Femur (tissue), 1 donor: ENCODE data around the gene MRPL20.
A peak's percentile ranks its signal among the peaks of the same experiment; 100 is the strongest.
"Not testable (repeated sequence)": the region's sequence is repeated elsewhere in the genome, so short reads cannot be mapped to it uniquely, and the experiment has no call there.

Experiments used
- DNase-seq: peaks from one replicate; pipeline ENCODE4 v3.0.0-alpha.2; 2017

The MRPL20 gene

GRCh38 chr1:1406821-1407635 is at the start of gene MRPL20:
Gene MRPL20 (minus strand): TSS chr1:1407293. CDS start chr1:1407217, 76 bp downstream.
- peak; percentile 97 for DNase-seq

- not testable (repeated sequence) for DNase-seq
These were observed 49.7 kb upstream of the MRPL20 start for GRCh38 chr1:1456683-1457255.

- not testable (repeated sequence) for DNase-seq
These were observed 48.8 kb upstream of the MRPL20 start for GRCh38 chr1:1455934-1456333.

GRCh38 chr1:1455366-1455884 is 48.3 kb upstream of the MRPL20 start:
- no peak for DNase-seq

GRCh38 chr1:1454286-1455056 is 47.4 kb upstream of the MRPL20 start:
- DNase-seq = not testable (repeated sequence)

GRCh38 chr1:1452882-1453281 is 45.8 kb upstream of the MRPL20 start:
- DNase-seq = no peak

- not testable (repeated sequence) for DNase-seq
These were observed 45.3 kb upstream of the MRPL20 start for GRCh38 chr1:1452365-1452739.

GRCh38 chr1:1451696-1452364 is 44.7 kb upstream of the MRPL20 start:
- DNase-seq = no peak

GRCh38 chr1:1450616-1451015 is 43.5 kb upstream of the MRPL20 start:
- DNase-seq = not testable (repeated sequence)

GRCh38 chr1:1449099-1449739 is 42.1 kb upstream of the MRPL20 start, which contains the start of gene ATAD3C:
Gene ATAD3C (plus strand): TSS chr1:1449689. CDS start chr1:1450684, 995 bp downstream.
- DNase-seq = no peak

GRCh38 chr1:1446631-1447030 is 39.5 kb upstream of the MRPL20 start:
- not testable (repeated sequence) for DNase-seq

- no peak for DNase-seq
These were observed 35.1 kb upstream of the MRPL20 start for GRCh38 chr1:1442069-1442770.

GRCh38 chr1:1441002-1441888 is 34.2 kb upstream of the MRPL20 start:
- DNase-seq = peak; percentile 52

GRCh38 chr1:1440262-1441001 is 33.3 kb upstream of the MRPL20 start:
- no peak for DNase-seq

- no peak for DNase-seq
These were observed 32.6 kb upstream of the MRPL20 start for GRCh38 chr1:1439546-1440261.

GRCh38 chr1:1438531-1439381 is 31.7 kb upstream of the MRPL20 start:
- DNase-seq = peak; percentile 38

- DNase-seq = no peak
These were observed 30.8 kb upstream of the MRPL20 start for GRCh38 chr1:1437904-1438376.
